GM15510 (cell line): Measurements from ENCODE around the gene ARID5A.

Source experiments
- POLR2A ChIP-seq: IDR thresholded peaks from 3 replicates; pipeline ENCODE4 v1.6.1; 2011; ENCODE audit warnings: borderline replicate concordance; ENCODE audit not compliant: insufficient read length; ENCODE audit errors: extremely low read depth

ARID5A gene

DNA sequence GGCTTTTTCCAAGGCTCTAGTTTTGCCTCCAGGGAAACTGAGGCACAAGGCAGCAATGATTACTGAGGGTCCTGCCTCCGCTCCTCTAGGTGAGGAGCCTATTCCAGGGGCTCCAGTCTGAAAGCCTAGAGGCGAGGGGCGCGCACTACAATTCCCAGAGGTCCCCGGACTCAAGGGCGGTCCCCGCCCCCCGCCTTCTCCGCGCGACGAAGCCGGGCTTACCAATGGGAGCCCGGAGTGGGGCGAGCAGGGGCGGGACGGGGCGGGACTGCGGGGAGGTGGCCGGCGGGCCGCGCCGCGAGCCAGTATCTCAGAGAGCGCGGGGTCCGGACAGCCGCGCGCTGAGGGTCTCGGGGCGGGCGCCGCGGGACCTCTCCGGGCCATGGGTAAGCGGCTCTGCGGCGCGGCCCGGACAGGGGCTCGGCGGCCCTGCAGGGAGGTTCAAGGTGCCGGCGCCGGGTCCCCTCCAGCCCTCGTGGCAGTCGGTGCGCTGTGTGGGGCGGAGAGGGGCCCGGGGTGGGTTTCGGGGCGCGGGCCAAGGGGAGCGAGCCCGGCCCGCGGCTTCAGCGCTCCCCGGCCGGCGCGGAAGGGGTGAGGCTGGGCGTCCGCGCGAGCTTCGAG is at the start of gene ARID5A:
Gene ARID5A, plus strand, starts transcription at position 308 of the 621 bp plus-strand sequence. Its CDS starts 75 bp downstream, at position 383.
- TF ChIP-seq POLR2A, result peak; percentile 98

GRCh38 chr2:96489261-96489660 is 47.3 kb upstream of the ARID5A start:
- no peak for TF ChIP-seq POLR2A

DNA sequence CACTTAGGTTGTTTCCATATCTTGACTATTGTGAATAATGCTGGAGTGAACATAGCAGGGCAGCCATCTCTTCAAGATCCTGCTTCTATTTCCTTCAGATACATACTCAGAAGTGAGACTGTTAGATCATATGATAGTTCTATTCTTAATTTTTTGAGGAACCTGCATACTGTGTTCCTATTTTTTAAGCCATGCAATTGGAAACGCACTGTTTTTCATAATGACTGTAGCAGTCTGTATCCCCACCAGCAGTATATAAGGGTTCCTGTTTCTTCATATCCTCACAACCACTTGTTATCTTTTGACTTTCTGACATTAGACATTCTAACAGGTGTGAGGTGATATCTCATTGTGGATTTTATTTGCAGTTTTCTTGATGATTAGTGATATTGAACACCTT is 46.9 kb upstream of the ARID5A start:
- TF ChIP-seq POLR2A, result no peak

GRCh38 chr2:96491860-96492497 is 44.6 kb upstream of the ARID5A start:
- no peak for TF ChIP-seq POLR2A

GRCh38 chr2:96493072-96493471 is 43.5 kb upstream of the ARID5A start:
- TF ChIP-seq POLR2A, result no peak

DNA sequence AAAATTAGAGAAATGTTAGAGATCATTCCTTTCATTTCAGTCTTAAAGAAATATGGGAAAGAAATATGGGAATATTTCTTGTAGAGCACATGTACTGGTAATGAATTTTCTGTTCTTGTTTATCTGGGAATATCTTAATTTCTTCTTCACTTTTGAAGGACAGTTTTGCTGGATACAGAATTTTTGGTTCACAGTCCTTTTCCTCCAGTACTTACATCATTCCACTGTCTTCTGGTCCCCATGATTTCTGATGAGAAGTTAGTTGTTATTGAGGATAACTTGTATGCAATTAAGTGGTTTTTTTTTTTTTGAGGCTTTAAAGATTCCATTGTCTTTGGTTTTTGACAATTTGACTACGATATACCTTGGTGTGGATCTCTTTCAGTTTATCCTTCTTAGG is 42.4 kb upstream of the ARID5A start:
- TF ChIP-seq POLR2A, result no peak

DNA sequence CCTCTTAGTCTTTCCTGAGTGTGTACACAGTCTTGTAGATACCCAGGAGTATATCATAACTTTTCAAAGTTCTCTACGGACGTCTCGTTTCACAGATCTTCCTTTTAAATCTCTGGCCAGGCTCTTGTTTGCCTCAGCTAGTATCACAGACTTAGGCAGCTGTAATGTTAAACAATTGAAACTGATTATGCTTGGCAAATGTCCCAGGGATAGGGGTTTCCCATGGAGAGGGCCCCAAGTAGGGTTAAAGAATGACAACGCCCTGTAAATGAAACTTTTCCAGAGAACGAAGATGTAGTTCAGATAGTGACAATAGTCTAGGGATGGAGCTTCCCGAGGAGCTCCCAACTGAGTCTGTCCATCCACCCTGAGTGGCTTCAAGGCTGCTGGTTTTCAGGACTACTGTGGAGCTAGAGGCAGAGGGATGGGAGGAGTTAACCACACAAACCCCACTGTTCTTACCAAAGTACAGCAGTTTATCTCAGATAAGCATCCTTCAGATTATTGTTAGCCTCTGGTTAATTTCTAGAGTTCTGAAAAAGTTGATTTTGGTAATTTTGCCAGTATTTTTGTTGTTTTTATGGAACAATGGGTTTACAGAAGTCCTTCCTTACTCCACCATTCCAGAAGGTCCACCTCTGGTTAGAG is 40.4 kb upstream of the ARID5A start:
- no peak for TF ChIP-seq POLR2A

- no peak for TF ChIP-seq POLR2A
Measured at GRCh38 chr2:96498021-96498431, 38.5 kb upstream of the ARID5A start.

DNA sequence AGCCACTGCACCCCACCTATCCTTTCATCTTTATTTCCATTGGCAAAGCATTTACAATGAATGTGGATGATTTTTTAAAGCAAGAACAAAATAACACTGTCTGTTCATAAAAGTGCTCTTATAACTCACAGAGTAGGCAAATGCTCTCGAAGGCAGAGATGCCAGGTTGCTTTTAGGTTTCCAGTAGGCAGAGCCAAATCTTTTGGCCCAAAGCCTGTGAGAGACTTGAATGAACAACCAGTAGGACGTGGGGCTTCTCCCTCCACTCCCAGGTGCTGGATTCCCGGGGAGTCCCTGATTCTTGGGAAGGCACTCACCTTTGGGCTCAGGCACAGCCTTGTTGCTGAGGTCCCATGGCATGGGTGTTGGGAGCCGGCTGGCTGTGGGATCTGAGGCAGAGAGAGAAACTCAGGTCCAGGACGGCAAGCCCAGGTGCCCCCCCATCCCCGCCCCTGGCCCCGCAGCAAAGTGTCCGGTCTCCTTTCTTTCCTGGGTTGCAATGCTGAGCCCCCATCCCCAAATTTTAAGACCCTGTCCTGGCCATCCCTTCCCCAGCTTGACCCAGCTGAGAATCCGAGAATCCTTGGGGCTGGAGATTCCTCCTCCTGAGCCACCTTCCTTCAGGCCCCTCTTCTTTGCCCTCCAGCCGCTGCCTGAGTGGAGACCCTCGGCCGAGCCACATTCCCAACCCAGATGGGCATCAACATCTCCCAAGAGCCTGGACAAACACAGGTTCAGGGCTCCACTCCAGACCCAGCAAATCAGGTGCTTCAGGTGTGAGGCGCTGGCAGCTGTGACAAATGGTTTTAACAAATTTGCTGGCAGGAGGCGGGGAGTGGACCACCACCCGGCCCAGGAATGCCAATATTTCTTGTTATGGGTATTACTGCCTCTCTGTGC is 37.2 kb upstream of the ARID5A start:
- no peak for TF ChIP-seq POLR2A

DNA sequence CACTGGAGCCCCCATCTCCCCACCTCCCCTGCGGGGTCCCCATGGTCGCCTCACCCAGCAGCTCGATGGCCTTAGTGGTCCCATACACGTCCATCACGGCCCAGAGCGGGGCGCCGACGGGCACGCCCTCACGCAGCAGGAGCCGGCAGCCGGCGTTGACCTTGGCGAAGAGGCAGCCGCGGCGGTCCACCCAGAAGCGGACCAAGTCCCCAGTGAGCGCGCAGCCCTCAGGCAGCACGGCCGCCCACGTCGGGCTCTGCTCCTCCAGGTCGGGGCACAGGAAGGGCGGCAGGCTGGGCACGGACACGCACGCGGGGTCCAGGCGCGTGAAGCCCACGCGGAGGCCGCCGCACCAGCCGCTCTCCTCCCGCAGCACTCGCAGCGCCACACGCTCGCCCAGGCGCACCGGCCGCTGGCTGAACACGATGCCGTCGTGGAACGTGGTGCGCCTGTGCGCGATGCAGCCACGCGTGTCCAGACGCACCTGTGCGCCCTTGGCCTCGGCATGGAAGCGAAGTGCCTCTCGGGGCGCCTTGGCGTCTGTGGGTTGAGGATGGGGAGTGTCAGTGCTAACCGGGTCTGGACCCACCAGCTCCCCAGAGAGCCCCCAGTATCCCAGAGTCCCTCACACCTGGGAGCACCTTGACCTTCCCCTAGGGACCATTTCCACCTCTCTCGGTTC is 36.0 kb upstream of the ARID5A start:
- no peak for TF ChIP-seq POLR2A

DNA sequence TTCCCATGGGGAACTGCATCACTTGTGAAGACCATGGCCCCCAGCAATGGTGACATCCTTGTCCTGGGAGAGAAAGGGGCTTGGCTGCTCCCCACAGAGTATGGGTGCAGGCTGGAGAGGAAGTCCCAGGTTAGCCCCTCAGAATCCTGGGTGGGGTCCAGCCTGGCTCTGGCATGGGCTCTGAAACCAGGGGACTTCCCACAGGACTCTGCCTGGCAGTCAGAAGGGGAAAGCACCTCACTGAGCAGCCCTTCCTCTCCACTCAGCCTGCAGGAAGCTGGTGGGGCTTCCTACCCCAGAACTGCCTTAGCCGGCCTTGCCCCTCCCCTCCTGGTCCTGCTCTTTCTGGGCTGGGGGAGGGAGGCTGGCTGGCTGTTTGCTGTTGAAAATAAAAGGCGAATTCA is 35.1 kb upstream of the ARID5A start:
- TF ChIP-seq POLR2A, result no peak

DNA sequence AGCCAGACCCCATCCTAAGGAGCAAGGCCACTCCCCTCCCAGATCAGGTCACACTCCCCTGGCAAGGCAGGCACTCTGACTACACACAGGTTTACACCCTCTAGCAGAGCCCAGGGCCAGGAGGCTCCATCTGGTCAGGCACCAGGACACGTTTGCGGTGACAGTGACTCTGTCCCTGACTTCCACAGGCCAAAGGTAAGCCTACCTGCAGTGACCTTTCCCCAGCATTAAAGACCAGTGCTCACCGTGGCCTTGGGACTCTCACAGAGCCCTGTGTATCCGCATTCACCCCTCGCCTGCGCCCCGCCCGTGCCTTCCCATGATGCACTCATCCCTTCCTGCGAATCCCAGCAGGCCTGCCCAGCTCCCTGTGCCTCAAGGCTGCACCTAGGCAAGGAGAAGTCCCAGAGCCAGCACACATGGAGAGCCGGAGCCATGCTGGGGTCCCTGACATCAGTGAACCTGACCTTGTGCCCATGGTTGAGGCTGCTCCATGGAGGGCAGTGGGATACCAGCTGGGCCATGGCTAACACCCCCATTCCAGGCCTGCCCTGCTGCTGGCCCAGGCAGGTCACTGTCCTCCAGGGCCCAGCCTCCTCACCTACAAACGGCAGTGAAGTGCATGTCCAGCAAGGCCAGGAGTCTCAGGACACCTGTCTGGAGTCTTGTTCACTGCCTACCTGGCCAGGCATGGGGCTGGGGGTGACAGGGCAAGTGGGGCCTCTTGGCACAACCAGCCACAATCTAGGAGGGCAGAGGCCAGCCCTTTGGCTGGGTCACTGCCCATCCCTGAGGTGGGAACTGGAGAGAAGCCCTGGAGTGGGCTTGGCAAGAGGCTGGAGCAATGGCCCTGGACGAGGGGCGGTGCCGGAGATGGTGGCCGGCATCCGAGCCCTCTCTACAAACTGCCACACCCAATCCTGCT is 34.4 kb upstream of the ARID5A start:
- TF ChIP-seq POLR2A, result no peak

GRCh38 chr2:96502891-96503636 is 33.5 kb upstream of the ARID5A start:
- no peak for TF ChIP-seq POLR2A
